A673 (cell line): ENCODE data around the gene PPM1E.

Experiments
- CTCF ChIP-seq: fragments of 300-800, 200-600 bp; sonication (generic); conservative IDR thresholded peaks from 2 replicates; pipeline ENCODE4 v1.5.1; 2017; ENCODE audit warnings: low read depth, mild to moderate bottlenecking, antibody characterized with exemption, low read length, moderate library complexity, mixed read lengths
- EZH2 ChIP-seq: fragments of 200-600 bp; sonication (generic); IDR thresholded peaks from 2 replicates; pipeline ENCODE4 v1.6.1; 2017; ENCODE audit warnings: borderline replicate concordance, low read depth, mild to moderate bottlenecking, mixed read lengths, antibody characterized with exemption, low read length; ENCODE audit not compliant: poor library complexity, severe bottlenecking

GRCh38 chr17:59024916-59025315 is 269.3 kb downstream of the PPM1E start:
- TF ChIP-seq CTCF = no peak
- no peak for TF ChIP-seq EZH2
